HEK293T (cell line): ENCODE measurements around the gene CDS2.

Experiments used
- ARNT ChIP-seq: fragments of 450-650 bp; IDR thresholded peaks from 2 replicates; pipeline ENCODE4 v1.6.1; 2017; ENCODE audit warnings: mild to moderate bottlenecking
- BHLHE40 ChIP-seq: fragments of 450-650 bp; IDR thresholded peaks from 2 replicates; pipeline ENCODE4 v1.6.1; 2016; ENCODE audit warnings: mild to moderate bottlenecking, moderate library complexity, borderline replicate concordance
- CTBP1 ChIP-seq: fragments of 450-650 bp; IDR thresholded peaks from 2 replicates; pipeline ENCODE4 v1.6.1; 2016; ENCODE audit warnings: borderline replicate concordance
- ELF4 ChIP-seq: fragments of 450-650 bp; IDR thresholded peaks from 2 replicates; pipeline ENCODE4 v1.6.1; 2017; ENCODE audit warnings: antibody characterized with exemption
- FOXA1 ChIP-seq: fragments of 450-650 bp; IDR thresholded peaks from 2 replicates; pipeline ENCODE4 v1.6.1; 2016; ENCODE audit warnings: mild to moderate bottlenecking
- FOXK2 ChIP-seq: fragments of 450-650 bp; IDR thresholded peaks from 2 replicates; pipeline ENCODE4 v1.6.1; 2016; ENCODE audit warnings: mild to moderate bottlenecking
- FOXM1 ChIP-seq: fragments of 450-650 bp; IDR thresholded peaks from 2 replicates; pipeline ENCODE4 v1.6.1; 2017; ENCODE audit warnings: mild to moderate bottlenecking, borderline replicate concordance
- HDGF ChIP-seq: fragments of 450-650 bp; IDR thresholded peaks from 2 replicates; pipeline ENCODE4 v1.6.1; 2017; ENCODE audit warnings: antibody characterized with exemption, borderline replicate concordance
- LEF1 ChIP-seq: fragments of 450-650 bp; IDR thresholded peaks from 2 replicates; pipeline ENCODE4 v1.6.1; 2017; ENCODE audit warnings: mild to moderate bottlenecking, borderline replicate concordance
- SP1 ChIP-seq: fragments of 450-650 bp; IDR thresholded peaks from 2 replicates; pipeline ENCODE4 v1.6.1; 2017
- TARDBP ChIP-seq: fragments of 450-650 bp; IDR thresholded peaks from 2 replicates; pipeline ENCODE4 v1.6.1; 2016
- TF ChIP-seq, protein P1 (sequence below): fragments of 450-650 bp; IDR thresholded peaks from 2 replicates; pipeline ENCODE4 v1.6.1; 2016

DNA sequence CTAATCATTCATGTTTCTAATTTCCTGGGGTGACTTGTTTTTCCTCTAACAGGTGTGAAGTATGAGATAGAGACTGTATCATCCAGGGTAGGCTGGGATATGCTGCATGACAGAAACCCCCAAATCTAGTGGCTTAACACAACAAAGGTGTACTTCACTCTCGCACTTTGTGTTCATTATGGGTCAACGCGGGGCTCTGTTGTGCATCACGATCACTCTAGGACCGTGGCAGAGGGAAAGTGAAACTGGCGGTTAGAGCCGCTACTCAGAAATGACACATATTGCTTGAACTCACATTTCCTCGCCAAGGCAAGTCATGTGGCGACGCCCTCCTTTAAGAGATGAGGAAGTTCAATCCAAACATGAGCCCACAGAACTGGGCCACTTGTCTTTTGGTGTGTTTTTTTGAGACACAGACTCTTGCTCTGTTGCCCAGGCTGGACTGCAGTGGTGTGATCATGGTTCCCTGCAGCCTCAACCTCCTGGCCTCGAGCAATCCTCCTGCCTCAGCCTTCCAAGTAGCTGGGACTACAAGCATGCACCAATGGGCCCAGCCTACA lies 48.3 kb upstream of the CDS2 start:
- TF ChIP-seq FOXA1: no peak
- TF ChIP-seq TARDBP: no peak
- TF ChIP-seq, protein P1, sequence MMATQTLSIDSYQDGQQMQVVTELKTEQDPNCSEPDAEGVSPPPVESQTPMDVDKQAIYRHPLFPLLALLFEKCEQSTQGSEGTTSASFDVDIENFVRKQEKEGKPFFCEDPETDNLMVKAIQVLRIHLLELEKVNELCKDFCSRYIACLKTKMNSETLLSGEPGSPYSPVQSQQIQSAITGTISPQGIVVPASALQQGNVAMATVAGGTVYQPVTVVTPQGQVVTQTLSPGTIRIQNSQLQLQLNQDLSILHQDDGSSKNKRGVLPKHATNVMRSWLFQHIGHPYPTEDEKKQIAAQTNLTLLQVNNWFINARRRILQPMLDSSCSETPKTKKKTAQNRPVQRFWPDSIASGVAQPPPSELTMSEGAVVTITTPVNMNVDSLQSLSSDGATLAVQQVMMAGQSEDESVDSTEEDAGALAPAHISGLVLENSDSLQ: no peak
- TF ChIP-seq FOXK2: no peak
- TF ChIP-seq BHLHE40: no peak
- no peak for TF ChIP-seq SP1
- no peak for TF ChIP-seq FOXM1
- no peak for TF ChIP-seq ELF4
- no peak for TF ChIP-seq LEF1
- TF ChIP-seq ARNT: no peak
- no peak for TF ChIP-seq HDGF
- TF ChIP-seq CTBP1: no peak
